ENCODE results near the gene NAIP.
"Not testable (repeated sequence)": the region's sequence is repeated elsewhere in the genome, so short reads cannot be mapped to it uniquely, and the experiment has no call there.

Gene NAIP

GRCh38 chr5:71025289-71025953 lies at the start of gene NAIP:
NAIP (minus strand) TSS chr5:71025339; CDS start chr5:71012915, 12,424 bp downstream.
- H3K9me3 ChIP-seq; H3K36me3 ChIP-seq; H3K4me3 ChIP-seq; H3K27me3 ChIP-seq; DNase-seq; H3K27ac ChIP-seq; H3K4me1 ChIP-seq; intact Hi-C loops (cut with DNase I; ENCODE audit: low total_unique reads): not testable (repeated sequence)

GRCh38 chr5:71067262-71067928 lies 42.3 kb upstream of the NAIP start, which contains the start of gene GTF2H2:
GTF2H2 (minus strand) TSS chr5:71067676; CDS start chr5:71062763, 4,913 bp downstream.
- intact Hi-C loops (cut with DNase I; ENCODE audit: low total_unique reads); H3K9me3 ChIP-seq; H3K4me1 ChIP-seq; H3K27me3 ChIP-seq; H3K36me3 ChIP-seq; H3K27ac ChIP-seq; H3K4me3 ChIP-seq; DNase-seq: not testable (repeated sequence)

GRCh38 chr5:71061322-71061721 lies 36.2 kb upstream of the NAIP start:
- H3K9me3 ChIP-seq; H3K27ac ChIP-seq; DNase-seq; intact Hi-C loops (cut with DNase I; ENCODE audit: low total_unique reads); H3K4me1 ChIP-seq; H3K4me3 ChIP-seq; H3K36me3 ChIP-seq; H3K27me3 ChIP-seq: not testable (repeated sequence)

- H3K36me3 ChIP-seq; H3K27me3 ChIP-seq; H3K27ac ChIP-seq; DNase-seq; H3K9me3 ChIP-seq; H3K4me1 ChIP-seq; intact Hi-C loops (cut with DNase I; ENCODE audit: low total_unique reads); H3K4me3 ChIP-seq: not testable (repeated sequence)
Measured at GRCh38 chr5:71059426-71059825, 34.3 kb upstream of the NAIP start.

GRCh38 chr5:71044808-71045207 lies 19.7 kb upstream of the NAIP start:
- H3K9me3 ChIP-seq; DNase-seq; H3K4me1 ChIP-seq; intact Hi-C loops (cut with DNase I; ENCODE audit: low total_unique reads); H3K27me3 ChIP-seq; H3K4me3 ChIP-seq; H3K27ac ChIP-seq; H3K36me3 ChIP-seq: not testable (repeated sequence)

- H3K4me1 ChIP-seq; H3K27me3 ChIP-seq; intact Hi-C loops (cut with DNase I; ENCODE audit: low total_unique reads); DNase-seq; H3K36me3 ChIP-seq; H3K4me3 ChIP-seq; H3K27ac ChIP-seq; H3K9me3 ChIP-seq: not testable (repeated sequence)
Measured at GRCh38 chr5:71044128-71044527, 19.0 kb upstream of the NAIP start.

GRCh38 chr5:71031046-71031776 lies 6.1 kb upstream of the NAIP start:
- DNase-seq; H3K4me3 ChIP-seq; H3K36me3 ChIP-seq; H3K27ac ChIP-seq; intact Hi-C loops (cut with DNase I; ENCODE audit: low total_unique reads); H3K27me3 ChIP-seq; H3K4me1 ChIP-seq; H3K9me3 ChIP-seq: not testable (repeated sequence)

- intact Hi-C loops (cut with DNase I; ENCODE audit: low total_unique reads); H3K4me1 ChIP-seq; H3K27ac ChIP-seq; H3K27me3 ChIP-seq; DNase-seq; H3K36me3 ChIP-seq; H3K4me3 ChIP-seq; H3K9me3 ChIP-seq: not testable (repeated sequence)
Measured at GRCh38 chr5:71020643-71021042, 4.5 kb downstream of the NAIP start.

GRCh38 chr5:71018376-71019005 lies 6.6 kb downstream of the NAIP start:
- H3K27me3 ChIP-seq; intact Hi-C loops (cut with DNase I; ENCODE audit: low total_unique reads); H3K36me3 ChIP-seq; H3K27ac ChIP-seq; H3K4me3 ChIP-seq; DNase-seq; H3K9me3 ChIP-seq; H3K4me1 ChIP-seq: not testable (repeated sequence)

- no peak for DNase-seq
- Histone ChIP-seq H3K4me1 (no peaks in the 10 kb centered on the region), H3K4me3 (no peak overlapping the region), H3K27me3 (no peaks in the 10 kb centered on the region), H3K27ac (no peak overlapping the region), H3K9me3 (no peaks in the 10 kb centered on the region), H3K36me3 (no peaks in the 10 kb centered on the region)
- no peak for TF ChIP-seq CTCF (IDR thresholded peaks at IDR 0.05)
- intact Hi-C loops (cut with DNase I; ENCODE audit: low total_unique reads) = no loop called here
Measured at GRCh38 chr5:71014176-71014575, 11.0 kb downstream of the NAIP start.
